ENCODE data around the gene KRT7. TPM values are rescaled to one million over a fixed set of nuclear protein-coding genes. Genes with fewer than 3 reads are reported as not detected.

KRT7 gene
- total RNA-seq, 4 donors from 2014 or later, result 2.5 to 33.9 (median 6.3) TPM

DNA sequence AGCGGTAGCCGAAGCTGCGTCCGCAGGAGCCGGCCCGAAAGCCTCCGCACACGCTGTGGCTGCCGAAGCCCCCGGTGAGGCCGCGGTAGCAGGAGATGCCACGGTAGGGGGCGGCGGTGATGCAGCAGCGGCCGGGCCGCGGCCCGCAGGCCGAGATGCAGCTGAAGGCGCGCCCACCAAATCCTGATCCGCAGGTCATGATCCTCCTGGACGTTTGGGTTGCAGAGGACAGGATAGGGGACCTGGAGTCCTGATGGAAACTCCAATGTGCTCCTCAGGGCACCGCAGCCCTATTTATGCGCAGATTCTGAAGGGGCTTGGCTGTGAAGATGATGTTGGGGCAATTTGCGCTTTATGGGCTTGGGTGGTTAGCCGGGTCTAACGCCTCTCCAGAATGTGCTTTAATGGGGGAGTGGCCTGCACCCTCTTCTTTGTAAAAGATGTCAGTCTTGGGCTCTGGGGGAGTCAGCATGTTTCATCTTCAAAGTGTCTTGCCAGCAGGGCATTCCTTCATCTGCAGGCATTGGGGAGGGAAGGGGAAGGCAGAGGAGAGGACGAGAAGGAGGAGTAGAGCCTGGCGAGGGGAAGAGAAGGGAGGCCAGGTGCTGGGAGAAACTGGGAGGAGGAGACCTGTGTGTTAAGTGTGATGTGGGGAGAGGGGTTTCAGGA lies 58.4 kb downstream of the KRT7 start, which contains the start of gene KRT81:
TSS of gene KRT81 (minus strand) at position 268 of the 669 bp plus-strand sequence. CDS start at position 199, 69 bp downstream.
- no peak within 1 kb of the TSS for H3K4me3 ChIP-seq
- DNase-seq (ENCODE audit: low spot score in 2 of 2), result no peak
- H3K27me3 ChIP-seq, result peaks cover 0 to 37% of the 10 kb centered on the region in 2 donors
- TF ChIP-seq, protein P1, sequence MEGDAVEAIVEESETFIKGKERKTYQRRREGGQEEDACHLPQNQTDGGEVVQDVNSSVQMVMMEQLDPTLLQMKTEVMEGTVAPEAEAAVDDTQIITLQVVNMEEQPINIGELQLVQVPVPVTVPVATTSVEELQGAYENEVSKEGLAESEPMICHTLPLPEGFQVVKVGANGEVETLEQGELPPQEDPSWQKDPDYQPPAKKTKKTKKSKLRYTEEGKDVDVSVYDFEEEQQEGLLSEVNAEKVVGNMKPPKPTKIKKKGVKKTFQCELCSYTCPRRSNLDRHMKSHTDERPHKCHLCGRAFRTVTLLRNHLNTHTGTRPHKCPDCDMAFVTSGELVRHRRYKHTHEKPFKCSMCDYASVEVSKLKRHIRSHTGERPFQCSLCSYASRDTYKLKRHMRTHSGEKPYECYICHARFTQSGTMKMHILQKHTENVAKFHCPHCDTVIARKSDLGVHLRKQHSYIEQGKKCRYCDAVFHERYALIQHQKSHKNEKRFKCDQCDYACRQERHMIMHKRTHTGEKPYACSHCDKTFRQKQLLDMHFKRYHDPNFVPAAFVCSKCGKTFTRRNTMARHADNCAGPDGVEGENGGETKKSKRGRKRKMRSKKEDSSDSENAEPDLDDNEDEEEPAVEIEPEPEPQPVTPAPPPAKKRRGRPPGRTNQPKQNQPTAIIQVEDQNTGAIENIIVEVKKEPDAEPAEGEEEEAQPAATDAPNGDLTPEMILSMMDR (IDR thresholded peaks at IDR 0.05), result no peak
- no peak for TF ChIP-seq EP300 (IDR thresholded peaks at IDR 0.05)
- no peak for TF ChIP-seq POLR2A (IDR thresholded peaks at IDR 0.05)
- no peak within 1 kb of the TSS for H3K27ac ChIP-seq
- WGBS, 2 donors, result 40 to 53% methylated on average over 7 to 12 of the region's 32 CpGs
- no peaks in the 10 kb centered on the region for H3K36me3 ChIP-seq
- no peaks in the 10 kb centered on the region for H3K9me3 ChIP-seq
- H3K4me1 ChIP-seq, result no peaks in the 10 kb centered on the region

DNA sequence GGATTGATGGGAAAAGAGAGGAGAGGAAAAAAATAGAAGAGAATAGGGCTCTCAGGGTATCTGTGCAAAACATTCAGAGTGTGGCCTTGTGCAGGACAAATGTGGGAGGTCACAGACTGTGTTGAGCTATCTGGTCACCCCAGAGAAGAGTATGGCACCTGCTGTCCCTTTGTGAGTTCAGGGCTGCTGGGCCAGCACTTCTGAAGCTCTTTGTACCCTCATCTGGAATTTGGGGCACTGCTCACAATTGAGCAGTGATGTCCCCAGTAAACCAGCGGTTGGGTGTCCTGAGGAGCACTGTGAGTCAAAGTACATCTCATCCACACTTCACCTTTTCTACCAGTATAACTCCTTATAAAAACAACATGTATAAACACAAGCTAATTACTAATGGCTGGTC lies 60.9 kb downstream of the KRT7 start:
- Histone ChIP-seq H3K4me3 (no peak overlapping the region), H3K27me3 (peaks cover 0 to 42% of the 10 kb centered on the region in 2 donors), H3K9me3 (no peaks in the 10 kb centered on the region), H3K27ac (no peak overlapping the region), H3K4me1 (no peaks in the 10 kb centered on the region), H3K36me3 (no peaks in the 10 kb centered on the region)
- no peak for TF ChIP-seq EP300 (IDR thresholded peaks at IDR 0.05)
- TF ChIP-seq, protein P1 (IDR thresholded peaks at IDR 0.05), result no peak
- TF ChIP-seq POLR2A (IDR thresholded peaks at IDR 0.05), result no peak
- 71 to 75% methylated on average over 1 of the region's 1 CpG for WGBS, 2 donors
- DNase-seq (ENCODE audit: low spot score in 2 of 2), result no peak

DNA sequence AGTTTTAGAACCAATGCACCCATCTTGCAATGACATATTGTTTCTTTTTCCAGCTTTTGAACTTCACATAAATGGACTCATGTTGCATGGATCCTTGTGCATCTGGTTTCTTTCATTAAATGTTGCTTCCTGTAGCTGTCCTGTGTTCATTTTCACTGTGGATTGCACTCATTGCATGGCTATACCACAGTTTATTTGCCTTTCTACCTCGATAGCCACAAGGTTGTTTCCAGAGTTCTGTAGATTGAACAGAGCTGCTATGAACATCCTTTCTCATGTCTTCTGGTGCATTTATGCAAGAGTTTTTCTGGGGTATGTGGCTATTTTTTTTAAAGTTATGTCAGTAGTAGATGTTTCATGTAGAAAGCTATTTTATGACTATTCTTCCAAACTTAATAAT lies 61.8 kb downstream of the KRT7 start:
- TF ChIP-seq POLR2A (IDR thresholded peaks at IDR 0.05) (no peak), EP300 (IDR thresholded peaks at IDR 0.05) (no peak)
- TF ChIP-seq, protein P1 (IDR thresholded peaks at IDR 0.05), result no peak
- no peak overlapping the region for H3K27ac ChIP-seq
- H3K4me3 ChIP-seq, result no peak overlapping the region
- no peaks in the 10 kb centered on the region for H3K36me3 ChIP-seq
- peaks cover 0 to 42% of the 10 kb centered on the region in 2 donors for H3K27me3 ChIP-seq
- no peak for DNase-seq (ENCODE audit: low spot score in 2 of 2)
- H3K9me3 ChIP-seq, result no peaks in the 10 kb centered on the region
- WGBS, 2 donors, result 49 to 61% methylated on average over 1 of the region's 1 CpG
- no peaks in the 10 kb centered on the region for H3K4me1 ChIP-seq

DNA sequence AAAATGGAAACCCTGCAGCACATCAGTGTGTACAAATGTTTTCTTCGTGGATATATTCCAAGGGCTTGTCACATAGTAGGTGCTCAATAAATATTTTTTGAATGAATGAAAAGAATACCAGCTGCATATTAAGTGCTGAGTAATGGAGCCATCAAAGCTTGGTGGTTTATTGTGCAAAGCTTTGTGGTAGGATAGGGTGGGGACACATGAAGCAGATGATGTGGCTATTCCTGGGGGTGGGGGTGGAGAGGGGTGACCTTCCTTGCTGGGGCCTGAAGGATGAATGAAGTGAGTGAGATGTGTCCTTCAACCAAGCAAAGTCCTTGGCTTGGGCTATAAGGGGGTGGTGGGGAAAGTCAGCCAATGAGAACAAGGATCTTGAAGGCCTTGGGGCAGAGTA lies 62.6 kb downstream of the KRT7 start:
- peaks cover 0 to 42% of the 10 kb centered on the region in 2 donors for H3K27me3 ChIP-seq
- H3K4me3 ChIP-seq, result no peak overlapping the region
- no peaks in the 10 kb centered on the region for H3K9me3 ChIP-seq
- 80 to 90% methylated on average over 1 of the region's 1 CpG for WGBS, 2 donors
- TF ChIP-seq EP300 (IDR thresholded peaks at IDR 0.05) (no peak), POLR2A (IDR thresholded peaks at IDR 0.05) (no peak)
- TF ChIP-seq, protein P1 (IDR thresholded peaks at IDR 0.05), result no peak
- H3K36me3 ChIP-seq, result no peaks in the 10 kb centered on the region
- H3K27ac ChIP-seq, result no peak overlapping the region
- no peaks in the 10 kb centered on the region for H3K4me1 ChIP-seq
- no peak for DNase-seq (ENCODE audit: low spot score in 2 of 2)

DNA sequence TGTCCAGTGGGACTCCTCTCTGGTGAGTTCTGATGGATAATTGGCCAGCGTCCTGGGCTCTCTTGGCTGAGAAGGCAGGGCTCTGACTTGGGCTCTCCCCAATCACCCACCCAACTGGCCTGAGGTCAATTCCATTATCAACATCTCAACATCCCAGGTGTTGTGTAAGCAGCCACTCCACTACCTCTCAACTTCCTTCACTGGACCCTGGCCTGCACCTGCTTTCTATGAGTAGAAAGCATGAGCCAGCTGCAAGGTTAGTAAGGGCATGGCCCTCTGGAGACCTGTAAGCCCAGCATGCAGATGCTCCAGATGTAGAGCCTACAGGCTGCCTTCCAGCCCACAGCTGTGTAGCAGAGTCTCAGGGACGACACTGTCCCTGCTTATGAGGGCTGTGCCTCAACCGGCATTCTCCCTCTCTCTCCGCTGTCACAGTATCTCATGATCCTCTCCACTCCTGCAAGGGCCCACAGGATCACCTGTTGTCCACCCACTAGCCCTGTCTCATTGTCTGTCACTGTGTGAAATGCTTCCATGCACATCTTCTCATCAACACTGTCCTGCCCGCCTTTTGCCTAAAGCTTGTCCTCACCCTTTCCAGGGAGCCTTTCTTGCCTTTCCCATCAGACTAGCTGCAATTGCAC lies 63.7 kb downstream of the KRT7 start:
- WGBS, 2 donors, result 86 to 87% methylated on average over 5 of the region's 5 CpGs
- no peaks in the 10 kb centered on the region for H3K36me3 ChIP-seq
- no peaks in the 10 kb centered on the region for H3K4me1 ChIP-seq
- DNase-seq (ENCODE audit: low spot score in 2 of 2), result no peak
- H3K27ac ChIP-seq, result no peak overlapping the region
- no peaks in the 10 kb centered on the region for H3K9me3 ChIP-seq
- peaks cover 0 to 38% of the 10 kb centered on the region in 2 donors for H3K27me3 ChIP-seq
- TF ChIP-seq, protein P1 (IDR thresholded peaks at IDR 0.05), result no peak
- no peak for TF ChIP-seq POLR2A (IDR thresholded peaks at IDR 0.05)
- TF ChIP-seq EP300 (IDR thresholded peaks at IDR 0.05), result no peak
- no peak overlapping the region for H3K4me3 ChIP-seq

Measured in tibial nerve (tissue), 4 donors.